ENCODE results near the gene AASDH. TPM values are rescaled to one million over a fixed set of nuclear protein-coding genes. Genes with fewer than 3 reads are reported as not detected.

The AASDH gene
- total RNA-seq, 1 experiment from 2014 or later, result 8.8 TPM

DNA sequence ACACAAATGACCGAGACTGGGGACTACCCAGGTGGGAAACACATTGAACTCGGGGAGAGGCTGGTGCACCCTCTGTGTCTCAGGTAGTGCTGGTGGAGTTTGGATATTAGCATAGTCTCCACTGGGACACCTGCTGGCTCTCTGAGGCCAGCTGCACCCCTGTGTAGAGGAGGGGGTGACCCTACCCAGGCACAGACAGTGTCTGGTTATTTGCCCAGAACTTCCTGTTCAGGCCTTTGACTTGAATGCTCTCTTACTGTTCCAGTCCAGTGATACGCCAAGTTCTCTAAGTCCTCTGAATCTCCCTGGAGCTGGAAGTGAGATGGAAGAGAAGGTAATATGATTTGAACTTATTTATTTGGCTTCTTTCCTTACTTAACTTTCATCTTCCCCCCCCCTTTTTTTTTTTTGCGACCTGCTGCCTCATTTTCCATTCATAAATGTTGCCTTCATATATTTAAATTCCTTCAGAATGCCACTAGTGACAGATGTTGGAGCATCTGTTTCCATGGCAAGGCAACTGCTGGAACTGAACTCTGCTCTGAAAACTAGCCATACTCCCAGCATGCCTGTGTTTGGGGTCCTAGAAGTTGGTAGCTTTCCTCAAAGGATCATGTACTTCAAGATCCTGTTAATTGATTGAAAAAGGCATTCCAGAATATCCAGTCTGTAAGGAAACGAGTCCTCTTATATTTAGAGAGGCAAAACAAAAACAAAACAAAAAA is 76.7 kb downstream of the AASDH start:
- DNase-seq, result no peak
- Histone ChIP-seq H3K36me3 (ENCODE audit: low read depth, low read length) (no peaks in the 10 kb centered on the region), H3F3A (ENCODE audit: low read length, unreplicated experiment) (no peaks in the 10 kb centered on the region), H3K4me1 (ENCODE audit: insufficient read depth, low read length) (no peaks in the 10 kb centered on the region), H3K9ac (ENCODE audit: low read length) (no peak overlapping the region), H3K4me2 (ENCODE audit: low read length) (no peak overlapping the region), H3K79me2 (ENCODE audit: low read length) (no peaks in the 10 kb centered on the region), H3K27me3 (ENCODE audit: low read length) (0 out of 2 replicates have a peak, but pooled peaks cover 6% of the 10 kb centered on the region), H3K9me2 (replicated peaks; ENCODE audit: low read length) (no peaks in the 10 kb centered on the region), H3K4me3 (ENCODE audit: low read length) (no peak overlapping the region), H2AFZ (ENCODE audit: low read length) (no peak overlapping the region), H3K9me3 (ENCODE audit: low read length) (no peaks in the 10 kb centered on the region), H3K27ac (ENCODE audit: low read length) (no peak overlapping the region), H4K20me1 (ENCODE audit: low read length) (no peaks in the 10 kb centered on the region)
- ChIA-PET POLR2A (ENCODE audit: unreplicated experiment) (no interaction called here), CTCF (no interaction called here)
- no TSS peak for BruUV-seq (replicated peaks)
- ATAC-seq, result no peak
- intact Hi-C loops (cut with micrococcal nuclease), result no loop called here
- TF ChIP-seq EZH2phosphoT487 (IDR thresholded peaks at IDR 0.05; ENCODE audit: borderline replicate concordance, low read length), result no peak
- TF ChIP-seq, protein P1, sequence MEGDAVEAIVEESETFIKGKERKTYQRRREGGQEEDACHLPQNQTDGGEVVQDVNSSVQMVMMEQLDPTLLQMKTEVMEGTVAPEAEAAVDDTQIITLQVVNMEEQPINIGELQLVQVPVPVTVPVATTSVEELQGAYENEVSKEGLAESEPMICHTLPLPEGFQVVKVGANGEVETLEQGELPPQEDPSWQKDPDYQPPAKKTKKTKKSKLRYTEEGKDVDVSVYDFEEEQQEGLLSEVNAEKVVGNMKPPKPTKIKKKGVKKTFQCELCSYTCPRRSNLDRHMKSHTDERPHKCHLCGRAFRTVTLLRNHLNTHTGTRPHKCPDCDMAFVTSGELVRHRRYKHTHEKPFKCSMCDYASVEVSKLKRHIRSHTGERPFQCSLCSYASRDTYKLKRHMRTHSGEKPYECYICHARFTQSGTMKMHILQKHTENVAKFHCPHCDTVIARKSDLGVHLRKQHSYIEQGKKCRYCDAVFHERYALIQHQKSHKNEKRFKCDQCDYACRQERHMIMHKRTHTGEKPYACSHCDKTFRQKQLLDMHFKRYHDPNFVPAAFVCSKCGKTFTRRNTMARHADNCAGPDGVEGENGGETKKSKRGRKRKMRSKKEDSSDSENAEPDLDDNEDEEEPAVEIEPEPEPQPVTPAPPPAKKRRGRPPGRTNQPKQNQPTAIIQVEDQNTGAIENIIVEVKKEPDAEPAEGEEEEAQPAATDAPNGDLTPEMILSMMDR (conservative IDR thresholded peaks at IDR 0.05; ENCODE audit: low read depth, low read length), result no peak
- no peak for TF ChIP-seq EZH2 (IDR thresholded peaks at IDR 0.05; ENCODE audit: low read length, unreplicated experiment)

DNA sequence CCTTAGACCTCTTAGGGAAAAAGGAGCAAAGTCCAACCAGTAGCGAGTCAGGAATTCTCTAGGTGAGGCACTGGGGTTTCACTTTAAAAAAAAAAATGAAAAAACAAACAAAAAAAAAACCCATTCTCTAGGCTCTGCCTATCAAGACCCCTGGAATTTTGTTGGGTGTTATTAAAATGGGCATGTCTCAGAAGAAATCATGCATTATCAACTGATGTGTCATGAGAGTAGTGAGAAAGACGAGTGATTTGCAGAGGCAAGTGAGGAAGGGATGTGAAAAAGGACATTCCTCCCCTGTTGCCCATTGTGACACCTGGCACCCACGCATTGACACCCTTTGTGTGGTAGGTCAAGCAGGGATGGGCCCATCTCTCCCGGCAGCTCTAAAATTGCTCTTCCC is 78.9 kb downstream of the AASDH start:
- no TSS peak for BruUV-seq (replicated peaks)
- Histone ChIP-seq H3K27me3 (ENCODE audit: low read length) (no peaks in the 10 kb centered on the region), H2AFZ (ENCODE audit: low read length) (no peak overlapping the region), H3K4me1 (ENCODE audit: insufficient read depth, low read length) (no peaks in the 10 kb centered on the region), H3K4me3 (ENCODE audit: low read length) (no peak overlapping the region), H3K27ac (ENCODE audit: low read length) (no peak overlapping the region), H3K9me3 (ENCODE audit: low read length) (no peaks in the 10 kb centered on the region), H3K9ac (ENCODE audit: low read length) (no peak overlapping the region), H3K36me3 (ENCODE audit: low read depth, low read length) (no peaks in the 10 kb centered on the region), H3F3A (ENCODE audit: low read length, unreplicated experiment) (no peaks in the 10 kb centered on the region), H3K4me2 (ENCODE audit: low read length) (no peak overlapping the region), H3K79me2 (ENCODE audit: low read length) (no peaks in the 10 kb centered on the region), H3K9me2 (replicated peaks; ENCODE audit: low read length) (no peaks in the 10 kb centered on the region), H4K20me1 (ENCODE audit: low read length) (no peaks in the 10 kb centered on the region)
- intact Hi-C loops (cut with micrococcal nuclease), result no loop called here
- ChIA-PET POLR2A (ENCODE audit: unreplicated experiment) (no interaction called here), CTCF (no interaction called here)
- DNase-seq (no peak), ATAC-seq (no peak)
- TF ChIP-seq, protein P1 (conservative IDR thresholded peaks at IDR 0.05; ENCODE audit: low read depth, low read length), result no peak
- no peak for TF ChIP-seq EZH2phosphoT487 (IDR thresholded peaks at IDR 0.05; ENCODE audit: borderline replicate concordance, low read length)
- no peak for TF ChIP-seq EZH2 (IDR thresholded peaks at IDR 0.05; ENCODE audit: low read length, unreplicated experiment)

DNA sequence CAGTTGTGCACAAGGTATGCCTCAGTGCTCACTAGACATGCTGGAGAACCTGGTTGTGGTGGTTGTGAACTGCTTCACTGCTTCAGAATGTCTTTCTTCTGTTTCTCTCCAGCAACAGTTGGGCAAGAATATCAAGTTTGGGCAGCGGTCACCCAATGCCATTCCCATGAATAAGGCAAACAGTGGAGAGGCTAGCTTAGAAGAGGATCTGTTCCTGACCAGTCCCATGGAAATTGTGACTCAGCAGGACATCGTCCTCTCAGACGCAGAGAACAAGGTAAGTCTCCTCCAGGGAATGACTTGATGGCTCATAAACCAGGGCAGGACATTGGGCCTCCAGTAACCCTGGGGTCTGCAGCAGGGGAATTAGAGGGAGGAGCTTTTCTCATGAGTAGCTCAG is 79.9 kb downstream of the AASDH start:
- no peak for ATAC-seq
- DNase-seq, result peak; percentile 55
- Histone ChIP-seq H3K4me2 (ENCODE audit: low read length) (no peak overlapping the region), H3K4me1 (ENCODE audit: insufficient read depth, low read length) (no peaks in the 10 kb centered on the region), H3F3A (ENCODE audit: low read length, unreplicated experiment) (no peaks in the 10 kb centered on the region), H3K27ac (ENCODE audit: low read length) (no peak overlapping the region), H3K27me3 (ENCODE audit: low read length) (no peaks in the 10 kb centered on the region), H3K4me3 (ENCODE audit: low read length) (no peak overlapping the region), H4K20me1 (ENCODE audit: low read length) (no peaks in the 10 kb centered on the region), H3K9me3 (ENCODE audit: low read length) (no peaks in the 10 kb centered on the region), H3K79me2 (ENCODE audit: low read length) (no peaks in the 10 kb centered on the region), H3K9ac (ENCODE audit: low read length) (no peak overlapping the region), H3K36me3 (ENCODE audit: low read depth, low read length) (no peaks in the 10 kb centered on the region), H3K9me2 (replicated peaks; ENCODE audit: low read length) (no peaks in the 10 kb centered on the region), H2AFZ (ENCODE audit: low read length) (no peak overlapping the region)
- no TSS peak for BruUV-seq (replicated peaks)
- intact Hi-C loops (cut with micrococcal nuclease), result no loop called here
- POLR2A ChIA-PET (ENCODE audit: unreplicated experiment), result no interaction called here
- TF ChIP-seq EZH2 (IDR thresholded peaks at IDR 0.05; ENCODE audit: low read length, unreplicated experiment) (no peak), EZH2phosphoT487 (IDR thresholded peaks at IDR 0.05; ENCODE audit: borderline replicate concordance, low read length) (no peak)
- TF ChIP-seq, protein P1 (conservative IDR thresholded peaks at IDR 0.05; ENCODE audit: low read depth, low read length), result no peak
- CTCF ChIA-PET, result no interaction called here
